Ramos (cell line): Measurements from ENCODE around the gene TSPAN12.

Experiments used
- in situ Hi-C: fragments of 300-500 bp; cut with MboI; formaldehyde crosslinking; loops from one replicate; pipeline ENCODE4 v1.14.3; 2022; ENCODE audit warnings: low sequenced_read_pairs; ENCODE audit not compliant: unreplicated experiment

Gene TSPAN12

DNA sequence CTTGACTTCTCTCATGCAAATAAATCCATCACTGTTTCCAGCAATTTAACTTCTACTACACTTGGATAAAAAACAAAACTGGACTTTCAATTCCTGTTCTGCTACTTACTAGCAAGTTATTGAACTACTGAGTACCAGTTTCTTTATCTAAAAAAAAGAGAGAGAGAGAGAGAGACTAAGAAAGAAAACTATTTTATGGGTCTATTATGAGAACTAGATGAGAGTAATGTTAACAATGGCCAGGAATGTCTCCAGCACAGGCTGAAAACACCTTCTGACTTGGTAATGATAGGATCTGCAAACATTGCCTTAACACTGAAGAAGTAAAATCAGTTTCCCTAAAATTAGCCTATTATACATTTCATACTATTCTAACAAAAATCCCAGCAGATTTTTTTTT, 5.2 kb downstream of the TSPAN12 start:
- in situ Hi-C loops = no loop called here

DNA sequence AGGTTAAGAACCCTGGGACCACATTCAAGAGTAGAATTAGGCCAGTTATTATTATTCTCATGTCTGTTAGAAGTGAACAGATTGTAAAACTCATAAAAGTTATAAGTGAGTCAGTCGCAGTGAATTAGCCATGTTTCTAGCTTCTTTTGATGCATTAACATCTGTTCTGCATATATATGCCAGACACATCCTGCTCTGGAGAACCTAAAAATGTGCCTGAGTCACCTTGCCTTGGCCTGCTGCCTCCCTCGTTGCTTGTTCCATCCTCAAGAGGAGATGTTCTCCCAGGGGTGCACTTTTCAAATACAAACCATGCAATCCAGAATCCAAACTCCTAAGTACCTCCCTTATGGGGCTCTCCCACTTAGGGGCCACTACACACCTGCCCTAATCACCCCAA, 14.8 kb downstream of the TSPAN12 start:
- in situ Hi-C loops = no loop called here

DNA sequence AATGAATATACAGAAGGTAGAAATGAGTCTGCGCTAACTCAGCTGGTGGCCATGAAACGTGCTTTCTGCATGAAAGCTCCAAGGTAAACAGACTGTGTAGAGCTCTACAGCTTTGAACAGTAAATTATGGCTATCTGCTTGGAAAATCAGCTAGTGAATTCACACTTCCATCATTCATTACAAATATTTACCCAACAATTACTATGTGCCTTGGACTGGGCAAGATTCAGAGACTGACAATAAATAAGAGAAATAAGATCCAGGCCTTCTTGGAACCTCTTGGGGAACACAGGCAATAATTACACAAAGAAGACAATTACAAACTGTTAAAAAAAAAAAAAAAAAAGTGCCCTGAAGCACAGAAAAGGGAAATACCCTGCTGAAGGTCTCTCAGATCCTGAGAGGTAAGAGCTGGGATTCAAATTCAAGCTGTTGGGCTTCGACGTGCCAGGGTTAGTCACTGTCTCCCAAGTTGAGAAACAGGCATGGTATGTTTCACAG, 15.8 kb downstream of the TSPAN12 start:
- in situ Hi-C loops = no loop called here

DNA sequence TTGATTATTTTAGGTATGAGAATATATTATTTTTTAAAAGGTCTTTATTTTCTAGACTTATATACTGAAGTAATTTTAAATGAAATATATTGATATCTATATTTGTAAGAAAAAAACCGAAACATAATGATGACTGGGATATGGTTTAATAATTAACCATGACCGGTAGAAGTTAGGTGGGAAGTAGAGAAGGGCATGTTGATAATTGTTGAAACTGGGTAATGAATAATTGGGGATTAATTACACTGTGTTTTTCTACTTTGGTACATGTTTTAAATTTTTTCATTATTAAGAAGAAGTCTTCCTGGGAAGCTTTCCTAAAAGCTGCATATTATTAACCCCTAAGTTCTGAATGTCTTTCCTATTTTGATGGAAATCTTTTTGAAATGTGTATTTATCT, 16.3 kb downstream of the TSPAN12 start:
- in situ Hi-C loops = no loop called here

DNA sequence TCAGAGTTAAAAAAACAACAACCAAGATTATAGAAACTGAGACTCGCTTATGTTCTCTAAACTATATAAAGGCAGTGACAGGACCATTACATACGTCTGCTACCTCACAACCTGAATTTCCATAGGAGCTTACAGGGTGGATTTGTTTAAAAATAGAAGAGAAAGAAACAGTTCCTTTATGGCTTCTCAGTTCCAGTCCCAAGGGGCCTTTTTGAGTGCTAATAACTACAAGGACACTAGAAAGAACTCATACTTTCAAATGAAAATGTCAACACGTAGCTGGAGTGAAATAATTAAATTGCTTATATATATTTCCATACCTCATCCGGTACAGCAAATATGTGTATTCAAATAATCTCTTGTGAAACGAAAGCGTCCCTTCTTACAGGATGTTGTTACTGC, 19.7 kb downstream of the TSPAN12 start:
- in situ Hi-C loops = no loop called here

DNA sequence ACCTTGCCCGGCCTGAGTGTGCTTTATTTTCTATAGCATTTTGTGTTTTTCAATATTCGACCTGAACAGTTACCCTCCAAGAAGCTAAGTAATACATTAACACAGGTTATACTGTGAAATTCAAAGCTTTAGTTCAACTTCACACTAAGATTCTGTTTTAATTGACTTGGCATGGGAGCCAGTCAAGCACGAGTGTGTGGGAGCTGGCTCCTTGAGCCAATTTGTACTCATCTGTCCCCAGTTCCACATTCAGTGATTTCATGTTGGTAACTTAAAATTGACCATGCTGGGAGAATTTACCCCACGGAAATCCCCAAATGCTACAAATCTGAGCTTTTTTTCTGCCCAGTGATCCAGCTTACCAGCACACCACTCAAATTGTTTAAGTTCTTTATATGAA, 20.3 kb downstream of the TSPAN12 start:
- in situ Hi-C loops = no loop called here

DNA sequence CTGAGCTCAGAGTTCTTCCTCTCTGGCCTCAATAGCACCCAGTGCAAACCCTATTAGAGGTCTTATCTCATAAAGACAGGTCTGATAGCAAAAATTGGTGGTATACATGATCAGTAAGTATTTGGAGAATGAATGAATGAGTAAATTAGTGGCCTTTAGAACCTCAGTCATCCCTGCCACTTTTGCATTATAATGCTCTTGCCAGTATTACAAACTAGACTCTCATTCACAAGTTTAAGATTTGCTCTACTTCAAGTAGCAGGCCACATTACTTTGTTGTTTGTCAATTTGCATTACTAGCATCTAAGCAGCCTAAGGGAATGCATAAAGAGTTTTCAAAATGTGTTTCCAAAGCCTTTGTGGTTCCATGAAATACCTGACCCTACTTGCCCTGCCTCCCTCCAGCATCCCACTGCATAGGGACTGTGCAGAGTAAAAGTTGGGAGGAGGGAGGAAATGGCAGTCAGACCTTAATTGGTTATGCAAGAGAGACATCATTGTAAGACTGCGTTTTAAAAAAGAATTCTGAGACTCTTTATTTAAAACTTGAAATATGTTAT, 21.3 kb downstream of the TSPAN12 start:
- in situ Hi-C loops = no loop called here

DNA sequence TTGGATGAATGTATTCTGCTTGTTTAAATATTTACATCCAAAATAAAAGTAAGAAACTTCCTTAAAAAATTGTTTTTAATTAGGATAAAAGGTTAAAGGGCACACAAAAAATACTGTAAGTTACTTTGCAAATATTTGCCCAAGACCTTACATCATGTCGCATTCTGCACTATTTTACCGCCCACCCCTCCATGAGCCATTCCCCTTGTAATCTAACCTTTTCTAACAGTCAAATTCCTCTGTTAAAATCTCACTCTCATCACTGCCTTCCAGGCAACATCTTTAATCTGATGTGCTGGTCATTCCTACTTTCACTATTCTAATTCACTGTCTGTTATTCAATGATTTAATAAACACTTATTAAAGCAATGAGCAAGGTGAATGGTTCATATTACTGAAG, 23.2 kb downstream of the TSPAN12 start:
- in situ Hi-C loops = no loop called here

DNA sequence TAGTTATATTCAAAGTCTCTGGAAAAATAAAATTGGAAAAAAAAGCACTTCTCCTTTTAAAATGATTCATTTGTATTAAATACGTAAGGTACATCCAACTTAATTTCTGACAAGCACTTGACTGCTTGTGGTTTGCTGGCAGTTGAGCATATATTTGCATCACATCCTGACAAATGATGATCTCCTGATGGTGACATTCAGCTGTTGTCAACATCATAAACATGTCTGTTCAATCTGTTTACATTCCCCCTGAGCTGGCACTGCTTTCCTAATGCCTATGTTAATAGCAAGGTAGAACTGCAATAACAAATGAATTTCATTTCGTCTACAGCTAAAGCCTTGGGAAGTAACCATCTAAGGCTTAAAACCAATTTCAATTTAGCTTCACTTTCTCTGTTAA, 24.4 kb downstream of the TSPAN12 start:
- in situ Hi-C loops = no loop called here

DNA sequence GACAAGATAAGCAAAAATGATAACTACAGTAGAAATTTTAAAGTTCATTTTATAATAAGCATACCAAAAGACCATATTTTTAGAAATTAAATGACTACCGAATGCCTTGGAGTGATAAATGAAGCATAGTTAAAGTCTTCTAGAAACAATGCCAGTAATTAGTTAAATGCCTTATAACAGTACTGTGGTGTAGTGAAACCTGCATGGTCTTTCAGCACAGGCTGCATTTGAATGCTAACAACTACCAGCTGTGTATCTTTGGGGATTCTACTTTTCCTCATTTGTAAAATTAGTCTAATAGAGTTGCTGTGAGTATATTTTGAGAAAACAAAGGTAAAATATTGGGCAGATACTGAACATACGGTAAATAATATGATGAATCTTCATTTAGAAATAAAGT, 25.1 kb downstream of the TSPAN12 start:
- in situ Hi-C loops = no loop called here

DNA sequence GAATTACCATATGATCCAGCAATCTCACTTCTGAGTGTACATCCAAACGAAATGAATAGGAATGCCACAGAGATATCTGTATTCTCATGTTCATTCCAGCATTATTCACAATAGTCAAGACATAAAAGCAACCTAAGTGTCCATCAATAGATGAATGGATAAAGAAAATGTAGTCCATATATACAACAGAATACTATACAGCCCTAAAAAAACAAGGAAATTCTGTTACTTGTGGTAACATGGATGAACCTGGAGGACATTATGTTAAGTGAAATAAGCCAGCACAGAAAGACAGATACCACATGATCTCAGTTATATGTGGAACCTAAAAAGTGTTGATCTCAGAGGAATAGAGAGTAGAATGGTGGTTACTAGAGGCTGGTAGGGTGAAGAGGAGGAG, 26.7 kb downstream of the TSPAN12 start:
- in situ Hi-C loops = no loop called here

DNA sequence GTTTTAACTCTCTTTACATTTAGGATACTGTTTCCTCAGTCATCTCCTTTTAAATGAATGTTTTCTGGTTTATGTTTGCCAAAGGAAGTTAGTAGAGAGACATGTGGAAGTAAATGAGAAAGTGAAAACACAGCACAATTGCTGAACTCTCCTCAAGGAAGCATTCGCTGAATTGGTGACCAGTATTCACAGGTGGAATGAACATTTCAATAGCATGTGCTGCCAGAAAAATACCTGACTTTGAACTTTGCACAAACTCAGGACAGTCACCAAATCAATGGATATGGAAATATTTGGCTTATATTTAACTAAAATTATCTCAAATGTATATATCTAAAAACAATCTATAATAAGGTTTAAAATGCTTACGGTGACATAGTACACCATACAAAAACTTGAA, 28.5 kb downstream of the TSPAN12 start:
- in situ Hi-C loops = no loop called here

DNA sequence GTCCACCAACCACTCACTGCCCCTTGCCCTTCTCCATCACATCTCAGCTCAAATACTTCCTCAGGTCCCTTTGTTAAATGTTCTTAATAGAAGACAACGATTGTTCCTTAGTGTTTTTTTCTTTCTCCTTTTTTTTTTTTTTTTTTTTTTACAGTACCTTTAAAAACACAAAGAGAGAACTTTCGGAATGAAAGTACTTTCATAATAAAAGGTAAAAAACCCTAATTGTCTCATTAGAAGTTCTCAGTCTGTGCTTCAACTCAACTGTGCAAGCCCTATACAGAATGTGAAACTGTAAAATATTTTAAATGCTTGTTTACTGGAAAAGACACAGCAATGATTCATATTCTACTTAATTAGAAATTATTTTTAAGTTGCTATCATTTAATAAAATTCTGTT, 29.4 kb downstream of the TSPAN12 start:
- in situ Hi-C loops = no loop called here

DNA sequence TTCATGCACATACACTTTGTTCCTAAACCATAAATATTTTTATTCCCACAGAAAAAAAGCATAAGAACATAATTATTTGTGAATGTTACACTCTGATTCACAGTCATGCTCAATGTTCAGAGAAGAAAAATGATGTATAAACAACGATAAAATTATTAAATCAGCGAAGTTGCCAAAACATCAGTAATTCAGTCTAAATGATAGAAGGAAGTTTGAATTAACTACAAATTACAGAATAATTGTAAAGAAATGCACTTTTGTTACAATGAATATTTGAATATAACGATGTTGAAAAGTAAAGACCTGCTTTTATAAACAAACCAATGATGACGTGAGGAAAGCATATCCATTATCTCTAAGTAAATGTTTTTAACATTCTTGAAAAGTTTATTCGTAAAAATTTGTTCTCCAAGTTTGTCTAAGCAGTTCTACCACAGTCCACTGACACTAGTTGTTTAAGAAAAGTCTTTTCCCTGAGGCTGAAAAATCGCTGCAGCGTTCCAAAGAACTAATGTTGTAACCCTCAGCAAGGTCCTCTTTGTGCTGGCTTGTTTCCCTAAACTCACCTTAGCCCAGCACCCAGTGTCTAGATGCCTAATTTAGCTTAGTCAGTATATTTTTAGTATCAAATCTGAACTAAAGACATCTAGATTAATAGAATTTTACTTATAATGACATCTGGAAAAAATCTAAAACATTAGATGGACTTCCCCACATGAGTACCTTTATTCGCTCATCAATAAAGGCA, 30.4 kb downstream of the TSPAN12 start:
- in situ Hi-C loops = no loop called here

DNA sequence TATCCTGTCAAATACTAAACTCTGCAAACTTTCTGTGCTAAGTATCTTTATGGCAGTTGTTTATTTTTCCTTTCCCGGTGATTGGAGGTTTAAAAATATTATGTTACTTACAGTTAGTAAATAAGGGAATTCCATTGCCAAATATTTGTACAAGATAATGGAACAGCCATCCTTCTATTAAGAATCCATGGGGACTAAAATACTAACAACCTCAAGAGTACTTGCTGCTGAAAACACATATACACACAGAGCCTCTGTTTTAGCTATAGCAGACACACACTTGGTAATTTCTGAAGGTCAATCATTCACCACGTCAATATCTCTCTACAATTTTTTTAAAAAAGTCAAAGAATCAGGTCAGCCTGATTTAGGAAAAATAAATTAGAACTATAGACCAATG, 32.4 kb downstream of the TSPAN12 start:
- in situ Hi-C loops = no loop called here

DNA sequence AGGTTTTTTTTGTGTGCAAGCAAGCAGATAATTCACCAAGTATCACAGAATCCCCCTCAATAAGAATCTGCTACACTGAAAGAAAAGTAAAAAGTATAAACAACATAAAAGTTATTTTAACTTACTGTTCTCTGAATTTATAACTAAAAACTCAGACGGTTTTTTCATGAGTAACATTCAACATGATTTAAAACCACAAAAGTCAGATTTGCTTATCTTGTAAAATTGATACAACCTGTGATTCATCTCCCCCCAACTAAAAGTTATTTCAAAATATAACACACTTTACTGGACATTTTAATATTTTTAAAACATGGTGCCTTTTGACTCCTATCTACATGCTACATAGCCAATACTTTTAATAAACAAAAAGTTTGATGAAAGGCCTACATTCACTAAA, 32.8 kb downstream of the TSPAN12 start:
- in situ Hi-C loops = no loop called here

DNA sequence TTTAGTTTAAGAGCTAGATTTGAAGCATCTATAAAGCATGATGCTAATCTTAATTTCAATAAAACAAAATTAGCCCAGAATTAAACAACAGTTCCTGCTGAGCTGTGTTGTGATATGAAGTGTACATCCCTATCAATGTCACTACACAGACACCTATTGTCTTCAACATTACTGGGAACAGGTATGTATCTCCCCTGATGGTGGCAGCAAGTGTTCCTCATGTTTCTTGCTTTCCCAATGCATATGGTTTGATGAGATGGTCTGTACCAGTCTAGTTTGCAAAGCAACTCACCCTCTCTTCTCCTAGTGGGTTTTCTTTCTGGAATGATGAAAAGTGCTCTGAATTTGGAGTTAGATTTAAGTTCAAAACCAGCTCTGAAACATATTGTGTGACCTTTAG, 38.1 kb downstream of the TSPAN12 start:
- in situ Hi-C loops = loop anchor here (25.0 kb wide), 1 partner anchor 267 kb away; no protein-coding TSS in a partner anchor

DNA sequence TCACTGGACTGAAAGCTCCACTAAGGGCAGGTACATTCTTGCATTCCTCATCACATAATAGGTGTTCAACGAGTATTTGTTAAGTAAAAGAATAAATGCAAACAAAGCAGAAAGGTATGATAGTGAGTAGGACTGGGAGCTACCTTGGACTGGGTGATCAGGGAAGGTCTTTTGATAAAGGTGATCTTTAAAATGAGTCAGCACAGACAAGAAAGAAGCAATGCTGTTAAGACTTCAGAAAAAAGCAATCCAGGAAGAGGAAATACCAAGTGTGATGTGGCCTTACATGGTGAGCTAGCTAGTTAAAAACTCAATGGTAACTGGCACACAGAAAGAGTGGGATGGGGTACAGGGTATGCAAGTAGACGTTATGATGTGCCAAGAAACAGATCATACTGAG, 40.1 kb downstream of the TSPAN12 start:
- in situ Hi-C loops = loop anchor here (25.0 kb wide), 1 partner anchor 269 kb away; no protein-coding TSS in a partner anchor

DNA sequence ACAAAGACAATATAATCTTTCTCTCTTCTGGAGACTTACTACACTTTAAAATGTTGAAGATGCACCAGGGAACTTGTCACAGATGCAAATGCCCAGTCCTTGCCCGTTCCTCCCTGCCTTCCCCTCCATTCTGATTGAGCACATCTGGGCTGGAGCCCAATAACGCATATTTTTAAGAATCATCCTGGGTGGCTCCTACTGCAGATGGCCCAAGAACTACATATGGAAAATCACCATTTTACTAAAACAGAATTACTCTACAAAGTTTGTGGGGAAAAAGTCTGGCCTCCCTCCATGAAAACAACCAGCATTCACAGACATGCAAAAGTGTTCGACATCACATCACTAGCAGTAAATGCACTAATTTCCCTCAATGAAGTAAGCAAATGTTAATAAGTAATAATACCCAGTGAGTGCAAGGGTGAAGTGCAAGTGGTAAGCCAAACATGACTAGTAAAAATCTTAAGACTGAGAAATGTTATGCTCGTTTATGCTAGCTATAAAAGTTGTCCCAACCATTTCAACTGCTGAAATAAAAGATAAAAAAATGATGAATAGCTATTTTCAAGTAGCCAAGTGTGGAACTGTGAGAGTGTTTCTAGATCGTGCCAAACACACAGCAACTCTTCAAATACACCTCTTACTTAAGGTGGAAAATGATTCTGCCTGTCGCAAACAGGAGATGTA, 43.5 kb downstream of the TSPAN12 start:
- in situ Hi-C loops = loop anchor here (25.0 kb wide), 1 partner anchor 273 kb away; no protein-coding TSS in a partner anchor

DNA sequence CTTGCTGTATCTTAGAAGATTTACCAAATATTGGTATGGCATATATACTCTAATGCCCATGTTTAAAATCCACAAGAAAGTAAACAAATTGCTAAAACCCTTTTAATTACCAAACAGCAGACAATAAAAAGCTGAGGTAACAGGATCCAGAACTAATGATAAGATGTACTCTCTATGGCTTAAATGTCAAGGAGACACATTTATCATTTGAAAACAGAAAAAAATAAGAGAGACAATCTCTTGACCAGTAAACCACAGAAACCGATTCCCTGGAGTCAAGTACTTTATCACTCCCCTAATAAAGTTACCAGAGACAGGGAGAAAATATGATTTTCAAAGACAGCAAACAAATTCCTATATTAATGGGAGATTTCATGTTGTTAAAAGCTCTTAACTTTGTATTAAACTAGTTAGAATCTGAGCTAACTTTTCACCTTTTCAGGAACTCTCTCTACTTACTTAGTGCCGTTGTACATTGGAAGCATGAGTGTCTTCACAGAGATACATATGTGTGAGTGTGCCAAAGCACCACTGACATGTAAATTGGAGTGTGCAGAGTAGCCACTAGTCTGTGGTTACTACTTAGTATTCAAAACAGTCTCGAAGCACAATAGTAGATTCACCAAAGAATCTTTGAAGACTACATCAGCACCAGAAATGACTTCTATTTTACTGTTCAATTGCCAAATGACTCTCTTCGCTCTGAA, 44.2 kb downstream of the TSPAN12 start:
- in situ Hi-C loops = loop anchor here (25.0 kb wide), 1 partner anchor 274 kb away; no protein-coding TSS in a partner anchor

DNA sequence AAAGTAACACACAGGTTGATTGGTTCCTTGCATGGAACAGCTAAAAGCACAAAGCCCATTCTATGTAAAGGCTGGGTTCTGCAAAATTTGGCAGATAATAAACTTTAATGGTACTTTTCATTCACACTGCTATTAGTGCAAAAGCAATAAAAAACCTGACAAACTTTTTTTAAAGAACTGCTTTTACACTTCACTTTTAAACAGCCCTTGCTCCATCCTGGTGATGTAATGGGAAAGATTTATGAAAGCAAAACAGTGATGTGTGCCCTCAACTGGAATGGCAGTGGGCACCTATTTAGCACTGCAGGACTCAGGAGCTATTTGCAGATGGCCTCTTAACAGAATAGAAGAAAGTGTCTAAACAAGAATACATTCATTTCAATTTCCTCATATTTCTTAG, 44.9 kb downstream of the TSPAN12 start:
- in situ Hi-C loops = loop anchor here (25.0 kb wide), 1 partner anchor 274 kb away; no protein-coding TSS in a partner anchor
